Upper lobe of right lung (tissue), 1 donor: ENCODE results near the gene ZNF530. TPM values are rescaled to one million over a fixed set of nuclear protein-coding genes. Genes with fewer than 3 reads are reported as not detected.

Experiments
- ATAC-seq: fragments of 200-7000 bp; cut with Tn5 transposase; one replicate; pipeline ENCODE4 v1.9.1; 2020; ENCODE audit warnings: mild to moderate bottlenecking, moderate library complexity
- DNase-seq: peaks from one replicate; pipeline ENCODE4 v3.0.0-alpha.2; 2020
- H3K27ac ChIP-seq: fragments of 200-600 bp; one replicate; pipeline ENCODE4 v1.8.0; 2022
- H3K27me3 ChIP-seq: fragments of 200-600 bp; one replicate; pipeline ENCODE4 v1.8.0; 2022; ENCODE audit warnings: mild to moderate bottlenecking
- H3K36me3 ChIP-seq: fragments of 200-600 bp; one replicate; pipeline ENCODE4 v1.8.0; 2022
- H3K4me1 ChIP-seq: fragments of 200-600 bp; one replicate; pipeline ENCODE4 v1.8.0; 2022
- H3K4me3 ChIP-seq: fragments of 200-600 bp; one replicate; pipeline ENCODE4 v1.8.0; 2022; ENCODE audit warnings: mild to moderate bottlenecking
- H3K9me3 ChIP-seq: fragments of 200-600 bp; one replicate; pipeline ENCODE4 v1.8.0; 2022
- intact Hi-C: fragments of 100-400 bp; cut with DNase I; formaldehyde crosslinking; loops from one replicate; pipeline ENCODE4 v1.11.0; 2022
- total RNA-seq: library from RNA; stranded (reverse); fragmentation: NEBNext Ultra II Directional; extraction: Animal tissue kit (Norgen Biotek cat#: 25700); gene quantifications from one replicate; pipeline ENCODE4 v1.2.1, GENCODE V29; 2021
- TF ChIP-seq, protein P1 (sequence below): fragments of 200-600 bp; IDR thresholded peaks from one replicate; pipeline ENCODE4 v1.8.0; 2022; ENCODE audit warnings: antibody characterized with exemption
- donor health status: DM: no; HTN: yes; CAD: no; lungs with severe emphysema.

Gene ZNF530
- total RNA-seq, 1 donor from 2014 or later: 2.9 TPM

DNA sequence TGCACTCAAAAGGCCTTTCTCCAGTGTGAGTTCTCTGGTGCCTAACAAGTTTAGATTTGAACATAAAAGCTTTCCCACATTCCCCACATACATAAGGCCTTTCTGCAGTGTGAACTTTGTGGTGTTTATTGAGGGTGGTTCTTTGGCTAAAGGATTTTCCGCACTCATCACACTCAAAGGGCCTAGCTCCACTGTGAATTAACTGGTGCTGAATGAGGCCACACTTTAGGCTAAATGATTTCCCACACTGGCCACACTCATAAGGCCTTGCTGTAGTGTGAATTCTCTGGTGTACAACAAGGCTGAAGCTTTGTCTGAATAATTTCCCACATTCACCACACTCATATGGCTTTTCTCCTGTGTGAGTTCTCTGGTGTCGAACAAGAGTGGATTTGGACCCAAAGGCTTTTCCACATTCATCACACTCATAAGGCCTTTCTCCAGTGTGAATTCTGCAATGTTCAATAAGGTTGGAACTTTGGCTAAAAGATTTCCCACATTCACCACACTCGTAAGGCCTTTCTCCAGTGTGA is 27.2 kb upstream of the ZNF530 start:
- H3K4me3 ChIP-seq: no peak overlapping the region
- no peaks in the 10 kb centered on the region for H3K27me3 ChIP-seq
- intact Hi-C loops: no loop called here
- TF ChIP-seq, protein P1, sequence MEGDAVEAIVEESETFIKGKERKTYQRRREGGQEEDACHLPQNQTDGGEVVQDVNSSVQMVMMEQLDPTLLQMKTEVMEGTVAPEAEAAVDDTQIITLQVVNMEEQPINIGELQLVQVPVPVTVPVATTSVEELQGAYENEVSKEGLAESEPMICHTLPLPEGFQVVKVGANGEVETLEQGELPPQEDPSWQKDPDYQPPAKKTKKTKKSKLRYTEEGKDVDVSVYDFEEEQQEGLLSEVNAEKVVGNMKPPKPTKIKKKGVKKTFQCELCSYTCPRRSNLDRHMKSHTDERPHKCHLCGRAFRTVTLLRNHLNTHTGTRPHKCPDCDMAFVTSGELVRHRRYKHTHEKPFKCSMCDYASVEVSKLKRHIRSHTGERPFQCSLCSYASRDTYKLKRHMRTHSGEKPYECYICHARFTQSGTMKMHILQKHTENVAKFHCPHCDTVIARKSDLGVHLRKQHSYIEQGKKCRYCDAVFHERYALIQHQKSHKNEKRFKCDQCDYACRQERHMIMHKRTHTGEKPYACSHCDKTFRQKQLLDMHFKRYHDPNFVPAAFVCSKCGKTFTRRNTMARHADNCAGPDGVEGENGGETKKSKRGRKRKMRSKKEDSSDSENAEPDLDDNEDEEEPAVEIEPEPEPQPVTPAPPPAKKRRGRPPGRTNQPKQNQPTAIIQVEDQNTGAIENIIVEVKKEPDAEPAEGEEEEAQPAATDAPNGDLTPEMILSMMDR: no peak
- DNase-seq (no peak), ATAC-seq (no peak)
- no peak overlapping the region for H3K27ac ChIP-seq
- no peaks in the 10 kb centered on the region for H3K4me1 ChIP-seq
- H3K9me3 ChIP-seq: peaks cover 74% of the 10 kb centered on the region
- peaks cover 25% of the 10 kb centered on the region for H3K36me3 ChIP-seq

DNA sequence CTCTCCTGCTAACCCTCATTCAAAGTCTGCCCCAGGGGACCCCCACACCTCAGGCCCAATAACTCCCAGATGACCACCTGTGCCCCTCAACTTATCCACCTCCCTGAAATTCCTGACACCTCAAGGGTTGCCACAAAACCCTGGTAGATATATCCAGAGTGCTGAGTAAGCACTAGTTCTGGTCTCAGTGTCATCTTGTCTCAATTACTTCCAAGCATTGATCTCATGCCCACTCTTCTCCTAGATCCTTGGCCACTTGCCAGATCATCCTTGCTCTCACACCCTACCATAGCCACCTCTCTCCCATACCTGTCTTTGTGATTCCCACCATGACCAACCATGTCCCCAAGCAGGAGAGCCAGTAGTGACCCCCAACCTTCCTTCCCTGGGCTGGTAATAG is 23.0 kb upstream of the ZNF530 start:
- no peak for ATAC-seq
- Histone ChIP-seq H3K4me1 (peaks cover 6% of the 10 kb centered on the region), H3K27ac (no peak overlapping the region), H3K36me3 (peaks cover 25% of the 10 kb centered on the region), H3K27me3 (no peaks in the 10 kb centered on the region), H3K4me3 (no peak overlapping the region), H3K9me3 (peaks cover 42% of the 10 kb centered on the region)
- intact Hi-C loops: no loop called here
- no peak for DNase-seq
- TF ChIP-seq, protein P1: no peak

DNA sequence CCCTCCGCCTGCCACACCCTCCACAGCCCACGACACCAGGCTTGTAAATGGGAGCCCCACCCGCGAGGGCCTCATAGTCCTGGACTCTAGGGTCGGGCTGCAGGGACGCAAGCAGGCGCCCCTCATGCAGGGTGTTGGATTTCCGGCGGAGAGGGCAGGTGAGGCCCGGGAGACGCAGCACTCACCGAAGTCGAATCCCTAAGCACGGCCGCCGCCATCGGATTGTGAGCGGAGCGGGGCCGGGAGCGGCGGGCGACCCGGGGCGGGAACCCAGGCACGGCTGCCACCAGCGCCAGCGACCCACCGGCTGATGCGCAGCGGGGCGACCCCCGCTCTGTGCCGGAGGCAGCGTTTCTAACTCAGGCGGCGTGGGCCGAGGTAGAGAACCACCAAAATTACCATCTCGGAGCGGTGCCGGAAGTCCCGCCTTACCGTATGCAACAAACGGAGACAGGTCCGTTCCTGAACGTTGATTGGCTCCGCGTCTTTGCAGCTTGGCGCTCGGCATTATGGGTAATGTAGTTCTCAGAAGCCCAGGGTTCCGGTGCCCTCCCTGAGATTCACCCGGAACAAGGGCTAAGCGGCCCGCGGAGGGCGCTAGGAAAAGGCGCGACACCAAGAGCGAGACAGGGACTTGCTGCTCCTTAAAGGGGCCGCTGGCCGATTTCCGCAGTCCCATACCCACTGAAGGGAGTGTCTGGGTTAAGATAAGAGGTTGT is 21.0 kb upstream of the ZNF530 start, which contains the start of gene ZNF416:
TSS of gene ZNF416 (minus strand) at position 425 of the 719 bp plus-strand sequence. CDS start at position 218, 207 bp downstream.
- Histone ChIP-seq H3K4me1 (peaks cover 12% of the 10 kb centered on the region), H3K27me3 (no peaks in the 10 kb centered on the region), H3K4me3 (peak within 1 kb of the TSS; percentile 97), H3K36me3 (peaks cover 19% of the 10 kb centered on the region), H3K27ac (peak within 1 kb of the TSS; percentile 74), H3K9me3 (peaks cover 22% of the 10 kb centered on the region)
- intact Hi-C loops: no loop called here
- peak; percentile 96 for DNase-seq
- peak; percentile 99 for ATAC-seq
- TF ChIP-seq, protein P1: peak; percentile 34

DNA sequence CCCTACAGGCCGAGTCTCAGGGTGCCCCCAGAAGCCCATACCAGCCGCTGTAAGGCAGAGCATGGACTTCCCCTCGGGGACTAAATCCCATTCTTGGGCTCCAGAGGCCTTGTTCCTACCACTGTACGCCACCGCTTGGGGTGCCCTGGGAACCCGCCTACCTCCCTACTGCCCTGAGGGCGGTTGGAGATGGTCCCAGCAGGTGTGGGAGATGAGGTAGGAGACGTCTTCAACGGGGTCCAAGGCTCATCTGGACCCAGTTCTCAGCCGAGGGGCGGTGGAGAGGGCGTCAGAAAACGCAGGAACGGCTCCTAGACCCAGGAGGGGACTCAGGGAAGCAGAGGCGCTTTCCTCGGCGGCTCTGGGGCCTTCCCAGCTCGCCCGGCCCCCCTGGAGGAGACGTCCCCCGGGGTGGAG is 16.6 kb upstream of the ZNF530 start:
- no peaks in the 10 kb centered on the region for H3K27me3 ChIP-seq
- H3K9me3 ChIP-seq: peaks cover 19% of the 10 kb centered on the region
- no peak overlapping the region for H3K27ac ChIP-seq
- H3K36me3 ChIP-seq: no peaks in the 10 kb centered on the region
- DNase-seq: no peak
- TF ChIP-seq, protein P1: no peak
- peak overlapping the region; percentile 65 for H3K4me3 ChIP-seq
- H3K4me1 ChIP-seq: peaks cover 14% of the 10 kb centered on the region
- no peak for ATAC-seq
- intact Hi-C loops: no loop called here

DNA sequence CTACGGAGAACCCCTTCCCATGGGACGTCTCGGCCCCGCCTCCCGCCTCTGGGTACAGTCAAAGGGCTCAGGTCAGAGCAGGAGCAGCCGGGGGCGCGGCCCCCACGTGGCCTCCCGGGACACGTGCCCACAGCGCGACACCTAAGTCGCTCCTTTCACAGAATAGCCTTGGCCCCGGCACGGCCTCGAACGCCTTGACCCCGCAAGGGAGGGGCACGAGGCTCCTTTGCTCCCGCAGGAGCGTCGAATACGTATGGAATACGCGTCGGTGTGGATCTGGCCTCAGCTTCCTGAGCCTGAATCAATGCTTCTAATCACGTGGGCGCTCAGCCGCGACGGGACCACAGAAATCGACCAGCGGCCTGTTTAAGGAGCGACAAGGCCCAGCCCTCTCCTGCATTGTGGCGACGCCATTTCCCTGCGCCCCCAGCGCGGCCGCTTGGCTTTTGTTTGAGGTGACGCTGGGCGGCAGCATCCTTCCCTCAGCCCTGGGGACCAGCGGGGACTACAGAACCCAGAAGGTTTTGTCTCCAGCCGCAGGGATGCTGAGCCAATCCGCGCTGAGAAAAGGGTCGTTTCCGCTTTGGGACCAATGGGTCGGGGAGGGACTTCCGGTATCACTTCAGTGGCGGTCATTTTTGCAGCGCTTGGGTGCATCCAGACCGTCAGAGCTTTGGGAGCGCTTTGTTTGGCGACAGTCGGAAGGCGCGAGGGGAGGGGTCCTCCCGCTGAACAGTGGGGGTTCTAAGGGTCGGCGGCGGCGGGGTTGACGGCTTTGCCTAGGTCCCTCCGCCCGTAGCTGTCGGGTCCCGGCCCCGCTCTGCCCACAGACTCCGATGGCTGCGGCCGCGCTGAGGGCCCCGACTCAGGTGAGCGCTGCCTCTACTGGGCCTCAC is 15.9 kb upstream of the ZNF530 start, which contains the start of gene ZIK1:
TSS of gene ZIK1 (plus strand) at position 625 of the 896 bp plus-strand sequence. CDS start at position 837, 212 bp downstream.
- Histone ChIP-seq H3K27ac (peak within 1 kb of the TSS; percentile 33), H3K4me3 (peak within 1 kb of the TSS; percentile 65), H3K36me3 (no peaks in the 10 kb centered on the region), H3K9me3 (peaks cover 25% of the 10 kb centered on the region), H3K4me1 (peaks cover 14% of the 10 kb centered on the region), H3K27me3 (no peaks in the 10 kb centered on the region)
- ATAC-seq (peak; percentile 93), DNase-seq (peak; percentile 86)
- TF ChIP-seq, protein P1: no peak
- intact Hi-C loops: no loop called here
